ENCODE measurements around the gene TTC38.
"Not testable (repeated sequence)": the region's sequence is repeated elsewhere in the genome, so short reads cannot be mapped to it uniquely, and the experiment has no call there.

Gene TTC38

GRCh38 chr22:46297151-46297812 is 29.5 kb downstream of the TTC38 start:
- no peak for ATAC-seq

- no peak for ATAC-seq
Observed at GRCh38 chr22:46299101-46299500, 31.3 kb downstream of the TTC38 start.

- no peak for ATAC-seq
Observed at GRCh38 chr22:46300491-46300890, 32.7 kb downstream of the TTC38 start.

- ATAC-seq: no peak
Observed at GRCh38 chr22:46303347-46303965, 35.6 kb downstream of the TTC38 start.

GRCh38 chr22:46308283-46308988 is 40.6 kb downstream of the TTC38 start:
- no peak for ATAC-seq

GRCh38 chr22:46309526-46310085 is 41.8 kb downstream of the TTC38 start:
- no peak for ATAC-seq

GRCh38 chr22:46312056-46312455 is 44.2 kb downstream of the TTC38 start:
- no peak for ATAC-seq

- not testable (repeated sequence) for ATAC-seq
Observed at GRCh38 chr22:46312848-46313247, 45.0 kb downstream of the TTC38 start.

- no peak for ATAC-seq
Observed at GRCh38 chr22:46315976-46316375, 48.2 kb downstream of the TTC38 start.

- ATAC-seq: no peak
Observed at GRCh38 chr22:46317646-46318045, 49.8 kb downstream of the TTC38 start.

GRCh38 chr22:46318576-46318975 is 50.8 kb downstream of the TTC38 start:
- ATAC-seq: no peak

- no peak for ATAC-seq
Observed at GRCh38 chr22:46319319-46319718, 51.5 kb downstream of the TTC38 start.

GRCh38 chr22:46320166-46320710 is 52.4 kb downstream of the TTC38 start:
- no peak for ATAC-seq

GRCh38 chr22:46320716-46321386 is 53.0 kb downstream of the TTC38 start:
- ATAC-seq: no peak

GRCh38 chr22:46322711-46323110 is 54.9 kb downstream of the TTC38 start:
- no peak for ATAC-seq

GRCh38 chr22:46323162-46323561 is 55.4 kb downstream of the TTC38 start:
- no peak for ATAC-seq

GRCh38 chr22:46326066-46326680 is 58.4 kb downstream of the TTC38 start:
- ATAC-seq: no peak

- ATAC-seq: no peak
Observed at GRCh38 chr22:46327691-46328465, 60.1 kb downstream of the TTC38 start.

- ATAC-seq: no peak
Observed at GRCh38 chr22:46328797-46329196, 61.0 kb downstream of the TTC38 start.

GRCh38 chr22:46329616-46330015 is 61.8 kb downstream of the TTC38 start:
- ATAC-seq: no peak

GRCh38 chr22:46330426-46330825 is 62.6 kb downstream of the TTC38 start:
- ATAC-seq: no peak

- ATAC-seq: no peak
Observed at GRCh38 chr22:46331496-46331895, 63.7 kb downstream of the TTC38 start.

Measured in activated CD4-positive, CD25-positive, alpha-beta regulatory T cell treated with anti-CD3 and anti-CD28 coated beads, Interleukin-2, amount 50 U/mL, for 24 hours (primary cell).